ENCODE data around the gene CLDN9.
"Not testable (repeated sequence)": the region's sequence is repeated elsewhere in the genome, so short reads cannot be mapped to it uniquely, and the experiment has no call there.

CLDN9 gene

DNA sequence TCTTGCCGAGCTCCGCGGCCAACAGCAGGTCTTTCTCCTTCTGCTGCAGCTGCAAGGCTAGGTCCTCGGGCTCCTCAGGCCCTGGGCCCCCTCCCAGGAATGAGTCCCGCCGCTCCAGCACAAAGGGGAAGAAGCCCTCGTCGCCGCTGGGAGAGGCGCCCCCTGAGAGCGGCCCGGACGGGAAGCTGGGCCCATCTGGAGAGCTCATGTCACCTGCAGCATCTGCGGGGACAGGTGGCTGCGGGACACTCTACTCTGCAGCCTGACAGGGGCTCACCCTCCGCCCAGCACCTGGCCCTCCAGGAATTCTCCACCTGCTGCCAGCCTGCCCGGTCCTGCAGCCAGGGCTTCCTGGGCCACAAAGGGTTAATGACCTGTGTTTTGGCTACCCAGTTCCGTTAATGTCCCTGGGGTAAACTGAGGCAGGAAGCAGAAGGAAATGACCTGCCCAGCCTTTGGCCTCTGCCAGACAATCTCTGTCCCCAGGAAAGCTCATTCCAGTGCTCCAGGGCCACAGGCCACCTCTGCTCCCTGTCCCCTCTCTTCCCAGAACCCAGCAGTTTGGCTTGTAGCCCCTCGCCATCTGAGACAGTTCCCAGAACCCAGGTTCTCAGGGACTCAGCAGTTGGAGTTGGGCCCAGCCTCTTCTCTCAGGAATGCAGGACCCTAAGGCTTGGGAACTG lies 22.7 kb downstream of the CLDN9 start:
- no peak for DNase-seq

DNA sequence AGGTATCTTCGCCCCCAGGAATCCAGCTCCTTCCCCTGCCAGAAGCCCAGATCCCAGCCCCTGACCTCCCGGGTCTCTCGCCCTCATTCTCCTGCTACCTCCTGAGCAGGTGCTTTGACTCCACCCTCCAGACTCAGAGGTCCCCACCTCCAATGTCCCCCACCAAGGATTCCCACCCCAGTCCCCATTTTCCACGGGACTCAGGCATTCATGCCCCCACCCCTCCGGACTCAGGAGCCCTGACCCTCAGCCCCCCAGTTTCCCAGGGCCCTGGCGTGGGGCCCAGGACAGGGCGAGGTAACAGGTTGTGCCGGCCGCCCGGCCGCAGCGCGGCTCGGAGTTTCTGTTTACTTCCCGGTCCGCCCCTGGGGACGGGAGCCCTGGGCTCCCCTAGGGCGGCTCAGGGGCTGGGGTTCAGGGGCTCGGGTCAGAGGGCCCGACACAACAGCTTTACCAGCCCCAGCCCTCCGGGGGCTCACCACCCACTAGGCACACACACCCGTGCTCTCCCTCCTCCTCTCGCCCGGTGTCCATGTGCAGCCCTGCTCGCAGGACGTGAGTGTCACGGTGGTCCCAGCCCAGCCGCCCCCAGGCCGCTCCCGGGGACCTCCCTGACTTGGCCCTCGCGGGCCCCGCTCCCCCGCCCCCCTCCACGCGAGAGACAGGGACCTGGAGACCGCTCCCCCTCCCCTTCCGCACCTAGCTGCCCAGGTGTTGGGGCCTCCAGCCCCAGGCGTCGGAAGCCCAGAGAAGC lies 23.4 kb downstream of the CLDN9 start:
- no peak for DNase-seq

DNA sequence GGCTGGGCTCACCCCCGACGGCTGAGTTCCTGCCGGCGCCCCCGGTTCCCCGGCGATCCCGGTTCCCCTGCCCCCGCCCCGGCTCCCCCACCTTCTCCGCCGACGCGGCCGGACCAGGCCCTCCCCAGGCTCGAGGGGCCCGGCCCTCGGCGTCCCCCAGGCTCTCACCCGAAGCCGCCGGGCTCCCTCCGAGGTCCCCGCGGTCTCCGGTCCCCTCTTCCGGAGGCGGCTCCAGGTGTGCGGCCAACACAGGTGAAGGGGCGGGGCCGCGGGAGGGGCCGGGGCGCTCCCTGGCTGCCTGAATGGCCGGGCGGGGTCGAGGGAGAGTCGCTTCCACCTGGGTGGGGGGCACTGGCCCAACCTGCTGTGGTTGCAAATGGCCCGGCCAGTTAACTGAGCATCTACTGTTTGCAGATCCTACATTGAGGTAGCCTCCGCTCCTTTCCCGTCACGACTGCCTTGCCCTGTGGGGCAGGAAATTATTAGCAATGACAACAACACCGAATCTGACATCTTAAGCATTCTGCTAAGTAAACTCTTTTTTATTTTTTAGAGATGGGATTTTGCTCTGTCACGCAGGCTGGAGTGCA lies 24.1 kb downstream of the CLDN9 start, which contains the start of gene BICDL2:
BICDL2 (minus strand) TSS at position 219 of the 590 bp plus-strand sequence. CDS start 1,448 bp downstream, outside the sequence.
- no peak for DNase-seq

DNA sequence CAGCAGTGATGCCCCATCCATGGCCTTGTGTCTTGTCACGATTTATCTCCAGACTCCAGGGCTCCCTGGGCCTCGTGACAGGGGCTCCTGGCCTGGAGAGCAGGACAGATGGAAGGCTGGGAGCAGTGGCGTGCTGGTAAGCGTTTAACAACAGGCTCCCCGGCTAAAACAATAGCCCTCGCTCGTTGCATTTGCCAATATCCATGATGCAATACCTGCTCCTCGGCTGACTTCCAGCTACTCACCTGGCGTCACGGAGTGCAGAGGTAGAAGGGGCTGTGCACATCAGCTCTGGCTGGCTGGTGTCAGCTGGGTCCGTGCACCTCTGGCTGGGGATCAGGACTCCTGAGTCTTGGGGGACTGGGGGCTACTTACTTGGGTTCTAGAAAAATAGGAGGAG lies 25.5 kb downstream of the CLDN9 start:
- no peak for DNase-seq

DNA sequence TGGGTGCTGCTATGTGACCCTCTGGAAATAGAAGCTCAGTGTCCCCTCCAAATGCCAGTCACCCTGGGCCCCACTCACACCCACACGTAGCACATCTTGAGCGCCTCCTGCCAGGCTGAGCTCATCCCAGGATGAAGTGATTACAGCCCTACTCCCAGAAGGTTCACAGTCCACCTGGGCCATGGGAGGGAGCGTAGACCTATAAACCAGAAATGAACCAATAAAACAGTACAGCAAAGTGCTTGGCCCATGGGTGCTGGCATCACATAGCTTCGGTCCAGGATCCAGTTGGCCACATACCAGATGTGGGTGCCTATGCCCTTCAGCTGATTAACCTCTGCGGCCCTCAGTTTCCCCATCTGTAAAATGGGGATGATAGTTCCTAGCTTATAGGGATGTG lies 26.2 kb downstream of the CLDN9 start:
- no peak for DNase-seq

DNA sequence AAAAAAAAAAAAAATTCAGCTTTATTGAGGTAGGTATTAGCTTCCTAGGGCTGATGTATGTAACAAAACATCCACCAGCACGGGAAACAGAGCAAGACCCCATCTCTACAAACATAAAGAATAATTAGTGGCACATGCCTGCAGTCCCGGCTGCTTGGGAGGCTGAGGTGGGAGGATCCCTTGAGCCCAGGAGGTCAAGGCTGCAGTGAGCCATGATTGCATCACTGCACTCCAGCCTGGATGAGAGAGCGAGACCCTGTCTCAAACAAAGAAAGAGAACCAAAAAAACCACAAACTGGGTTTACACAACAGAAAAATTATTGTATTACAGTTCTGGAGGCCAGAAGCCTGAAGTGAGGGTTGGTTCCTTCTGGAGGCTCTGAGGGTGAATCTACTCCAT lies 29.7 kb downstream of the CLDN9 start:
- DNase-seq, result no peak

DNA sequence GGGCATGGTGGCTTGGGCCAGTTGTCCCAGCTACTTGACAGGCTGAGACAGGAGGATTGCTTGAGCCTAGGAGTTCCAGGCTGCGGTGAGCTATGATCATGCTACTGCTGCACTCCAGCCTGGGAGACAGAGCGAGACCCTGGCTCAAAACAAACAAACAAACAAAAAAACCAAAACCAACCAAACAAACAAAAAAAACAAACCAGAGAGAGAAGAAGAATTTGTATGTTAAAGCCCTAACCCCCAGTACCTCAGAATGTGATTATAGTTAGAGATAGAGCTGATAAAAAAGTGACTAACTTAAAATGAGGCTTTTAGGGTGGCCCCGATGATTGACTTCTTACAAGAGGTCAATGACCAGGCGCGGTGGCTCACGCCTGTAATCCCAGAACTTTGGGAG lies 32.0 kb downstream of the CLDN9 start:
- DNase-seq, result no peak

DNA sequence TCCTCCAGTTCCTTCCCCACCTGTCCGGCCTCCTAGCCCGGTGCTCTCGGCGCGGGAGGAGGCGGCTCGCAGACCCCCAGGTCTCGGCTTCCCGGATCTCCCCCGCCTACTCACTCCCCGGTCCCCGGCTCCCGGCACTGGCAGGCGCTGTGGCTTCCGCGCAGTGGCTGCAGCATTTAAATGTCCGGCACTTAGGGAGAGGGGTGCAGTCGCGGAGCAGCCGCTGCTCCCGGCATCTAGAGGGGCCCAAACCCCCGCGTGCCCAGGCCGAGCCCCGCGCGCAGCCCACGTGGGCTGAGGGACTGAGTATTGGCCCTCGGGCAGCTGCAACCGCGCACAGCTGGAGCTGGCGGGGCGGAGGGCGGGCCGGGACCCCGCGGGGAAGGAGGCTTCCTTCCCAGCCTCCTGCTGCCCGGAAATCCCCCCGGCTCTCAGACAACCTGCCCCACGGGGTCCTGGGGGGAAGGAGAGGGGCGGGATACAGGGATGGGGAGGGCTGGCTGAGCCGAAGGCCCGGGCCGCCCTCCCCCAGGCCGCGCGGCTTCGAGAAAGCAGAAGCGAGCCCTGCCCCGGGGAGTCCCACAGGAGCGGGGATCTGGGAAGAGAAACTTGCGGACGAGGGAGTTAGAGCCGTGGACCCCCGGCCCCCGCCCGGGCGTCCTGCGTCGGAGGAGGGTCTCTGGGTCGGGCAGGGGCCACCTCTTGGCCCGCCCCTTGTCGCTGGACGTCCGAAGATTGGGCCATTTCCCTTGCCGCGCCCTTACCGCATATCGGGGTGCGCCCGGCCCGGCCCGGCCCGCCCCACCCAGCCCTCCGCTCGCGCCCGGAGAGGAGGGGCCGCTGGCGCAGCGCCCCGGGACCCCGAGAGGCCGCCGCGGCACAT lies 33.3 kb downstream of the CLDN9 start, which contains the start of gene MMP25:
MMP25 (plus strand) TSS at position 804 of the 883 bp plus-strand sequence. CDS start 357 bp downstream, outside the sequence.
- DNase-seq, result no peak

DNA sequence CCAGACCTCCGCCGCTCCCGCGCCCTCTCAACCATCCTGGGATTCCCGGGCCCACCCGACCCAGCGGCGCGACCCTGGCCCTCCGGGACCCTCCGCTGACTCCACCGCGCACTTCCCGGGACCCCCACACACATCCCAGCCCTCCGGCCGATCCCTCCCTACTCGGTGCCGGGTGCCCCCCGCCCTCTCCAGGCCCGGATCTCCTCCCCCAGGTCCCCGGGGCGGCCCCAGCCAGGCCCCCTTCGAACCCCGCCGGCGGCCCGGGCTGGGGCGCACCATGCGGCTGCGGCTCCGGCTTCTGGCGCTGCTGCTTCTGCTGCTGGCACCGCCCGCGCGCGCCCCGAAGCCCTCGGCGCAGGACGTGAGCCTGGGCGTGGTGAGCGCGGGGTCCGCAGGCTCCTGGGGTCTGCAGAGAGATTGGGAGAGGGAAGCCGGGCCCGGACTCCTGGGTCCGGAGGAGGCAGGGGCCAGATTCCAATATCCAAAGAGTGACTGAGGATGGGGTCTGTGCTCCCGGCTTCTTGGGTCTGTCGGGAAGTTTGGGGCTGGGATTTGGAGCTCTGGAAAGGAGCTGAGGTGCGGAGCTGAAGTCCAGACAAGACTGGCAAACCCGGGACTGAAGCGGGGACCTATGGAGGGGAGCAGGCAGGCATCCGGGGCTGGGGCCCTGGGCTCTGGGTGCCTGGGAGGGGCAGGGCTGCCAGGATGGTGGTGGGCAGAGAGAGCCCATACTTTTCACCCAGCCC lies 34.1 kb downstream of the CLDN9 start:
- no peak for DNase-seq

DNA sequence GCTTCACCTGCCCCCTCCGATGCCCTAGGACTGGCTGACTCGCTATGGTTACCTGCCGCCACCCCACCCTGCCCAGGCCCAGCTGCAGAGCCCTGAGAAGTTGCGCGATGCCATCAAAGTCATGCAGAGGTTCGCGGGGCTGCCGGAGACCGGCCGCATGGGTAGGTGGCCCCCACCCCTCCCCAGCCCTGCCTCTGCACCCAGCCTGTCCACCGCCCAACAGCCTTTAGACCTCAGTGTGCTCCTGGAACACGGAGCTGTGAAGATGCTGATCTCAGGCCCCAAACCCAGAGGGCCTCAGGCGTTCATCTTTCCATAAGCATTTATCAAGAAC lies 34.6 kb downstream of the CLDN9 start:
- no peak for DNase-seq

DNA sequence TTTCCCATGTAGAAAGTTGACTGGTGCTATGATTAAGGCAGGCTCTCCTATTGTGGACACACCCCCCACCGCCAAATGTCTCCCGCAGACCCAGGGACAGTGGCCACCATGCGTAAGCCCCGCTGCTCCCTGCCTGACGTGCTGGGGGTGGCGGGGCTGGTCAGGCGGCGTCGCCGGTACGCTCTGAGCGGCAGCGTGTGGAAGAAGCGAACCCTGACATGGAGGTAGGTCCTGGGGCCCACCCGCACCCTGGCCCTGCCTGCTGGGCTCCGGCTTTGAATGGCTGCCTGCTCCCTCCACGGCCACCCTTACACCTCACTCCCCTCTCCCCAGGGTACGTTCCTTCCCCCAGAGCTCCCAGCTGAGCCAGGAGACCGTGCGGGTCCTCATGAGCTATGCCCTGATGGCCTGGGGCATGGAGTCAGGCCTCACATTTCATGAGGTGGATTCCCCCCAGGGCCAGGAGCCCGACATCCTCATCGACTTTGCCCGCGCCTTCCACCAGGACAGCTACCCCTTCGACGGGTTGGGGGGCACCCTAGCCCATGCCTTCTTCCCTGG lies 37.3 kb downstream of the CLDN9 start:
- DNase-seq, result no peak

DNA sequence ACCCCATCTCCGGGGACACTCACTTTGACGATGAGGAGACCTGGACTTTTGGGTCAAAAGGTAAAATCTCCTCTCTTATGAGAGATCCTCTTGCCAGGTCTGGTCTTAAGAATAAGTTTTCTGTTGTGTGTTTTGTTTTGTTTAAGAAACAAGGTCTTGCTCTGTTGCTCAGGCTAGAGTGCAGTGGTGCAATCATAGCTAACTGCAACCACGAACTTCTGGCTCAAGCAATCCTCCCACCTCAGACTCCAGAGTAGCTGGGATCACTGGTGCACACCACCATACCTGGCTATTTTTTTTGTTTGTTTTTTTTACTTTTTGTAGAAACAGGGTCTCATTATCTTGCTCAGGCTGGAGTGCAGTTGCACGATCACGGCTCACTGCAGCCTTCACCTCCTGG lies 37.8 kb downstream of the CLDN9 start:
- DNase-seq, result no peak

DNA sequence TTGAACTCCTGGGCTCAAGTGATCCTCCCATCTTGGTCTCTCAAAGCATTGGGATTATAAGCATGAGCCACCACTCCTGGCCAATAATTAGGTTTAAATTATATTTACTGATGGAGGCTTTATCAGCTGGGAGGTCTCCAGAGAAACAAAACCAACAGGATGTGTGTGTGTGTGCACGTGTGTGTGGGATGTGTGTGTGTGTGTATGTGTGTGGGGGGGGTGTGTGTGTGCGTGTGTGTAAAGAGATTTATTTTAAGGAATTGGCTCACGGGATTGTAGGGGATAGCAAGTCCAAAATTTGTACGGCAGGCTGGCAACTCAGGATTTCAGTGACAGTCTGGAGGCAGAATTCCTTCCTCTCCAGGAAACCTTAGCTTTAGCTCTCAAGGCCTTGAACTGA lies 38.3 kb downstream of the CLDN9 start:
- no peak for DNase-seq

DNA sequence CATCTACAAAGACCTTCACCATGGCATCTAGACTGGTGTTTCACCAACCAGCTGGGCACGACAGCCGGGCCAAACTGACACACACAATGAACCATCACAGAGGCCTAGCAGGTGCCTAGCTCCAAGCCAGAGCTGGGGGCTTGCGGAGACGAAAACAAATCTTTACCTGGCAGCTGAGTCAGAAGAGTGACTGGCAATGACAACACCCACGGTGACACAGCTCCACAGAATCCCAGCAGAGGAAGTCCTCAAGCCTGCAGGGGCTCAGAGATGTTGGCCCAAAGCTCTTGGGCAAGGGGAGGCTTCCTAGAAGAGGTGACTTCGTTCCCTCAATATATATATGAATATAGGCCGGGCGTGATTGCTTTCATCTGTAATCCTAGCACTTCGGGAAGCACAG lies 38.8 kb downstream of the CLDN9 start:
- no peak for DNase-seq

DNA sequence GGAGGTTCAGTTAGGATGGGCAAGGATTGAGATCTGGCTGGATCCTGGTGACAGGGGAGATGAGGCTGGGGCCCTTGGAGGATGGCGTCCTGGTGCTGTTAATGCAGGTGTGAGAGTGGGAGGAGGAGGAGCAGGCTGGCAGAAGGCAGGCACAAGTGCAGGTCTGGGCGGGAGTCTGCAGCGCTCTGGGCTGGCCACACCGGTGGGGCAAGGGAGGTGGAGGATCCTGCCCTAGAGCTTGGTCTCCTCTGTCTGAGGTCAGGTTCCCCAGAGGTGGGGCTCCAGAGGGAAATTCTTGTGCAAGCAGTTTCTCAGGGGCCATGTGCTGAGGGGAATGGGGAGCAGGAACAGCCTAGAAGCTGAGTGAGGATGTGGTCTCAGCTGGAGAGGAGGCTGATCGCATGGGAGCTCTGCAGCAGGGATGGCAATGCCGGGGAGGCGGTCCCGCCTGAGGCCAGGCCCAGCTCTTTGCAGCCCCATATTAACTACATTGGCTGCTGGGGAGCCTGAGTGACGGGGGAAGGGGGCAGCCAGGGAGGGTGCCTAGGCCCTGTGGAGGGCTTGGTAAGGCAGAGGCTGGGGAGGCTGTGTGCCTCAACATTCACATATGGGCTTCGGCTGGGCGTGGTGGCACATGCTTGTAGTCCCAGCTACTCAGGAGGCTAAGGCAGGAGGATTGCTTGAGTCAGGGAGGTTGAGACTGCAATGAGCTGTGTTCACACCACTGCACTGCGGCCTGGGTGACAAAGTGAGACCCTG lies 40.0 kb downstream of the CLDN9 start:
- DNase-seq, result not testable (repeated sequence)

DNA sequence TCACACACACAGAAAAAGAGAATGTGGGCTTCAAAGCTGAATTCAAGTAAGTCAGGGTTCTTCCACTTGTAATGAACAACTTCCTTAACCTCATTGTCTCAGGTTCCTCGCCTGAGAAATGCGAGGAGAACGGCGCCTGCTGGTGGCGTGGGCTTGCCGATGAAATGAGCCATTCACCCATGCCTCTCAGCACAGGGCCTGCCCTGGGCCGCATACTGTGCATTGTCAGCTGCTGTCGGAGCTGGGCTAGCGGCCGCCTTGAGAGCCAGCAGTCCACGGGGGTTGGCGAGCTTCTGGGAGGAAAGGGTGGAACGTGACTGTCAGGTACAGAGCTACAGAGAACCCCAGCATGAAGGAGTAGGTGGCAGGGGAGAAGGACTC lies 40.6 kb downstream of the CLDN9 start:
- not testable (repeated sequence) for DNase-seq

DNA sequence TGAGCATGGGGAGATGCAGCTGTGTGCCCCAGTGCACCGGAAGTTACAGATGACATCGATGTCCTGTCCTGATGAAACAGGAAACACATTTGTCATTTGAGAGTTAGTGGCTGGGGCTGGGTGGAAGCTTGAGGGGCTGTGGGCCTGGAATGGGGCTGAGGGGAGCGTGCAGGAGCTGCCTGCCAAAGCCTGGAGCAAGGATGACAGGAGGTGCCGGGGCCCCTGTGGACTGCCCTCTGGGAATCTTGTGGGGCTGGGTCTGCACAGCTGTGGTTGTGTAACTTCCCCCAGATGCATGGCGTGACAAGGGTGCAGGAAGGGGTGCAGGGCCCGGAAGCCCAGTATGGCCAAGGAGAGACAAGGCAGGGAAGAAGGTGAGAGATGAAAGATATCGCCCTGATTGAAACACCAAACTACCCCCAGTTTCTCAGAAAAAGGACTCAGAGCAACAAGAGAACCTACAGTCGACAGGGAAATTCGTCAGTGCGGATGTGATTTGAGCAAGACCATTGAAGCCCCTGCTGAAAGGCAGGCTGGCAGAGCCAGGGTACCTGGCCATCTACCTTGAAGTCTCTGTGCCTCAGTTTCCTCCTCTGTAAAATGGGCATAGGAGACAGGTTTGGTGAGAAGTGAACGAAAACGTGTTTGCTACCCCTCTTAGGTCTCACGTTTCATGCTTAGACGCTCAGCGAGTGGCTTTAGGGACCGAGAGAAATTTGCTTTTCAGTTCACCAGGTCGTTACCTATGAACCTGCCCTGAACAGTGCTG lies 42.4 kb downstream of the CLDN9 start:
- DNase-seq, result no peak

DNA sequence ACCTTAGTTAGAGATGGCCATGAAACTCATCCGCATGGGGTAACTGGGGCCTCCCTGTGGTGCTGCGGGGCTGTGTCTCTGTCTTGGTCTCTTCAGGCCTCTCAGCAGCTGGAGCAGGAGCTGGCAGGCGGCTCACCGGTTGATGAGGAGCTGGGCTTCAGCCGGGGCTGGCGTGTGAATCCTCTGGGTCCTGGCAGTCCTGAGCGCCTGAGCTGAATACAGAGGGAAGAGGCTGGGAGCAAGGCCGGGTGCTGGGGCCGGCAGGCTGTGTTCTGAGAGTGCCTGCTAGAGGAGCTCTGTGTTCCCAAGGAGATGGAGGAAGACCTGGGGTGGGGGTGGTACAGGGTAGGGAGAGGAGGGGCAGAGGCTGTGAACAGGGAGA lies 43.0 kb downstream of the CLDN9 start:
- DNase-seq, result not testable (repeated sequence)

DNA sequence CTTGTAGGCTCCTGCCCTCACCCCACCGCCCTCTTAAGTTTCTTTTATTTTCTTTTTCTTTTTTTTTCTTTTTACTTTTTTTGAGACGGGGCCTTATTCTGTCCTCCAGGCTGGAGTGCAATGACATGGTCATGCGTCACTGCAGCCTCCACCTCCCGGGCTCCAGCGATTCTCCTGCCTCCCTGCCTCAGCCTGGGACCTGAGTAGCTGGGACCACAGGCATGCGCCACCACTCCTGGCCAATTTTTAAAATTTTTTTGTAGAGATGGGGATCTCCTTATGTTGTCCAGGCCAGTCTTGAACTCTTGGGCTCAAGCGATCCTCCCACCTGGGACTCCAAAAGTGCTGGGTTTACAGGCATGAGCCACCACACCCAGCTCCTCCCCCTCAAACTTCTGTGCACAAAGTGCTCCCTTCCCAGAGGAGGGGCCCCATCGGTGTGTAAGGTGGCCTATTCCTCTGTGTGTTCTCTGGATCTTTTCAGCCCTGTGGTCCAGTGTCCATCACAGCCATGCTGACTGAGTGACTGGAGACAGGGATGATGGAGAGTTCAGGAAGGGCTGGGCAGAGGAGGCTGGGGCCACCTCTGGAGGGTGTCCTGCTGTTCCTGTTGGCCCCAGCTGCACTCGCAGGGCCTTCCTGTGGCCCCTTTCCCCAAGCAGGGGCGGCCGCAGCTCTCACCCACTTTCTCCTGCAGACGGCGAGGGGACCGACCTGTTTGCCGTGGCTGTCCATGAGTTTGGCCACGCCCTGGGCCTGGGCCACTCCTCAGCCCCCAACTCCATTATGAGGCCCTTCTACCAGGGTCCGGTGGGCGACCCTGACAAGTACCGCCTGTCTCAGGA lies 43.8 kb downstream of the CLDN9 start:
- no peak for DNase-seq

Data from fibroblast of skin of back (primary cell).